ENCODE data around the gene RBM6.

The RBM6 gene

GRCh38 chr3:50126287-50127211, 186.6 kb downstream of the RBM6 start:
- DNase-seq (ENCODE audit: low read depth) = no peak
